Adrenal gland (tissue), 12 donors: ENCODE measurements around the gene GPC5. TPM values are rescaled to one million over a fixed set of nuclear protein-coding genes. Genes with fewer than 3 reads are reported as not detected.

Experiments
- DNase-seq, 7 donors: peaks; one replicate each; pipeline ENCODE4 v3.0.0-alpha.2; 2019 to 2020
- H3K27ac ChIP-seq, 5 donors: fragments of 200-600 bp; sonication (generic) in 4 of 5; 1 replicate in 3 of 5; 2 replicates in 2 of 5; pipeline versions ENCODE4 v1.5.1 to v1.8.0; 2016 to 2020; ENCODE audit warnings: mild to moderate bottlenecking in 1 of 5
- H3K27me3 ChIP-seq: fragments of 200-600 bp; 2 replicates; pipeline ENCODE4 v1.8.0; 2021
- H3K36me3 ChIP-seq, 2 donors: fragments of 200-600 bp; replicated peaks in 1 of 2; 1 replicate in 1 of 2; 2 replicates in 1 of 2; pipeline versions ENCODE4 v1.5.1 to v1.8.0; 2018 to 2022
- H3K4me1 ChIP-seq, 2 donors: fragments of 200-600 bp; replicated peaks in 1 of 2; 1 replicate in 1 of 2; 2 replicates in 1 of 2; pipeline versions ENCODE4 v1.5.1 to v1.8.0; 2018 to 2021
- H3K4me3 ChIP-seq, 4 donors: fragments of 200-600 bp; sonication (generic) in 3 of 4; one replicate each; pipeline ENCODE4 v1.5.1; 2016 to 2018
- H3K9me3 ChIP-seq, 3 donors: fragments of 200-600 bp; sonication (generic) in 1 of 3; replicated peaks in 1 of 3; 1 replicate in 2 of 3; 2 replicates in 1 of 3; pipeline versions ENCODE4 v1.5.1 to v1.8.0; 2016 to 2021
- POLR2A ChIP-seq, 2 donors: fragments of 450-650 bp; IDR thresholded peaks; one replicate each; pipeline ENCODE4 v1.6.1; 2017; ENCODE audit warnings: antibody characterized with exemption in 2 of 2, mild to moderate bottlenecking in 2 of 2, moderate library complexity in 1 of 2
- WGBS, 4 donors: extraction: QIAGEN DNeasy Blood & Tissue Kit in 2 of 4; methylation state at CpG; one replicate each; pipeline versions ENCODE4 v1.1.5 to v1.1.7; 2013 to 2017; 5-methylcytosine and 5-hydroxymethylcytosine counted together
- intact Hi-C, 2 donors: fragments of 100-400 bp; cut with DNase I; formaldehyde crosslinking; loops; one replicate each; pipeline versions ENCODE4 v1.14.1 to v1.15.0; 2022 to 2023
- polyA plus RNA-seq, 3 donors: library from polyadenylated mRNA; stranded (reverse); fragments of 200-250 nt in 2 of 3; fragments of 350-450 nt in 1 of 3; fragmentation: Illumina TruSeq in 1 of 3; extraction: RNeasy Lipid Tissue Mini Kit (QIAGEN cat#74804) in 1 of 3; gene quantifications; one replicate each; pipeline ENCODE4 v1.2.3, GENCODE V29; 2013 to 2014
- total RNA-seq, 9 donors: library from RNA; depleted of rRNA in 4 of 9; stranded (reverse); fragments of >200 nt in 4 of 9; fragments of 120-200 nt in 1 of 9; fragmentation: NEBNext Ultra II Directional in 1 of 9; extraction: Animal tissue kit (Norgen Biotek cat#: 25700) in 1 of 9; gene quantifications; one replicate each; pipeline versions ENCODE4 v1.1.0 to v1.2.4, GENCODE V29; 2013 to 2023
- TF ChIP-seq, protein P1 (sequence below), 6 experiments: fragments of 450-650 bp in 4 of 6; fragments of 200-600 bp in 2 of 6; sonication (generic) in 1 of 6; IDR thresholded peaks; 1 replicate in 5 of 6; 2 replicates in 1 of 6; pipeline versions ENCODE4 v1.5.1 to v1.8.0; 2016 to 2021; ENCODE audit warnings: antibody characterized with exemption in 6 of 6, mild to moderate bottlenecking in 2 of 6, moderate library complexity in 1 of 6
- donor health status: healthy with polysubstance abuse.
- donor health status: Bipolar disorder and iron deficiency.
- donor health status: DM: yes; HTN: yes; CAD: no.
- donor health status: DM: no; HTN: no; CAD: no.
- donor health status: DM: no; HTN: no; CAD: no.
- donor health status: DM: yes; HTN: yes; CAD: no.

GPC5 gene
- total and polyA plus RNA-seq, 12 donors: 0.24 to 7.7 (median 2.1) TPM; not detected in 4

GRCh38 chr13:92433963-92434362 lies 1035.5 kb downstream of the GPC5 start:
- Histone ChIP-seq H3K4me1 (no peaks in the 10 kb centered on the region), H3K9me3 (peaks cover 0 to 10% (median 0%) of the 10 kb centered on the region in 3 donors), H3K27me3 (no peaks in the 10 kb centered on the region), H3K36me3 (no peaks in the 10 kb centered on the region), H3K27ac (no peak overlapping the region), H3K4me3 (no peak overlapping the region)
- TF ChIP-seq POLR2A (IDR thresholded peaks at IDR 0.05): no peak
- TF ChIP-seq, protein P1, sequence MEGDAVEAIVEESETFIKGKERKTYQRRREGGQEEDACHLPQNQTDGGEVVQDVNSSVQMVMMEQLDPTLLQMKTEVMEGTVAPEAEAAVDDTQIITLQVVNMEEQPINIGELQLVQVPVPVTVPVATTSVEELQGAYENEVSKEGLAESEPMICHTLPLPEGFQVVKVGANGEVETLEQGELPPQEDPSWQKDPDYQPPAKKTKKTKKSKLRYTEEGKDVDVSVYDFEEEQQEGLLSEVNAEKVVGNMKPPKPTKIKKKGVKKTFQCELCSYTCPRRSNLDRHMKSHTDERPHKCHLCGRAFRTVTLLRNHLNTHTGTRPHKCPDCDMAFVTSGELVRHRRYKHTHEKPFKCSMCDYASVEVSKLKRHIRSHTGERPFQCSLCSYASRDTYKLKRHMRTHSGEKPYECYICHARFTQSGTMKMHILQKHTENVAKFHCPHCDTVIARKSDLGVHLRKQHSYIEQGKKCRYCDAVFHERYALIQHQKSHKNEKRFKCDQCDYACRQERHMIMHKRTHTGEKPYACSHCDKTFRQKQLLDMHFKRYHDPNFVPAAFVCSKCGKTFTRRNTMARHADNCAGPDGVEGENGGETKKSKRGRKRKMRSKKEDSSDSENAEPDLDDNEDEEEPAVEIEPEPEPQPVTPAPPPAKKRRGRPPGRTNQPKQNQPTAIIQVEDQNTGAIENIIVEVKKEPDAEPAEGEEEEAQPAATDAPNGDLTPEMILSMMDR (IDR thresholded peaks at IDR 0.05): no peak
- WGBS, 4 donors: 80 to 94% (median 83%) methylated on average over 1 of the region's 1 CpG
- no peak for DNase-seq
- intact Hi-C loops: no loop called here

DNA sequence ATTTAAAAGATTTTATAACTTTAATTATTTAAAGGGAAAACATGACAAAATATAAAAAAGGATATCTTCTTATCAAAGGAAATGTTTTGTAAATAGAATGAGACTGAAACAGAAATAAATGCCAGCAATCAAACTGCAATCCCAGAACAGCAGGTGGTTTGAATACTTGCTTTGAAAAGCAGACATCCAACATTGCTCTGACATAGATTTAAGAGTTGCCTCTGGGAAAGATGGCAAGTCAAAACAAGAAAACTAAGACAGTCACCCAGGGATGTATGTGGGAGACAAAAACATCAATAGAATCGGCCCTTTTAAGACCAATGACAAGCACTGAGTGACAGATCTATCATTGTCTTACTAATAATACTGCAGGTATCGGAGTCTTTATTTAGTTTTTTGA lies 1038.5 kb downstream of the GPC5 start:
- Histone ChIP-seq H3K9me3 (peaks cover 0 to 10% (median 0%) of the 10 kb centered on the region in 3 donors), H3K4me1 (no peaks in the 10 kb centered on the region), H3K27ac (no peak overlapping the region), H3K4me3 (no peak overlapping the region), H3K27me3 (no peaks in the 10 kb centered on the region), H3K36me3 (no peaks in the 10 kb centered on the region)
- no peak for TF ChIP-seq POLR2A (IDR thresholded peaks at IDR 0.05)
- TF ChIP-seq, protein P1 (IDR thresholded peaks at IDR 0.05): no peak
- intact Hi-C loops: no loop called here
- DNase-seq: no peak
- 73 to 79% (median 76%) methylated on average over 2 of the region's 2 CpGs for WGBS, 4 donors

DNA sequence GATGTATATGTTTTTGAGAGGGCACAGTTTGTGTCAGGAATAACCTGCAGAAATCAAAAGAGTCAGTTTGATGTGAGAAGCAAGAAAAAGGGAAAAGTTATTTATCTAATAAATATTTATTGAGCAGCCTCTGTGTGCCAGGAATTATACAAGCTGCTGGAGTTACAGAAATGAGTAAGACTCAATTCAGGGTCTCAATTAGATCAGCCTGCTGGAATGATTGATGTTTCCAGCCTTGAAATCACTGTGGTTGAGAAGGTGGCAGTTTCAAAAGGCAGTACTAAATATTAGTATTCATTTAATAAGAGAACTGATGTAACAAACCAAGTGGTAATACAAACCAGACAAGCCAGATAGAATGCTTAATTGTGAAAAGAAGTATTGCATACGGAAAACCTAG lies 1045.8 kb downstream of the GPC5 start:
- intact Hi-C loops: no loop called here
- Histone ChIP-seq H3K4me1 (no peaks in the 10 kb centered on the region), H3K4me3 (no peak overlapping the region), H3K36me3 (no peaks in the 10 kb centered on the region), H3K27me3 (no peaks in the 10 kb centered on the region), H3K9me3 (no peaks in the 10 kb centered on the region), H3K27ac (no peak overlapping the region)
- DNase-seq: no peak
- TF ChIP-seq, protein P1 (IDR thresholded peaks at IDR 0.05): no peak
- TF ChIP-seq POLR2A (IDR thresholded peaks at IDR 0.05): no peak
- 52 to 65% (median 60%) methylated on average over 1 of the region's 1 CpG for WGBS, 4 donors

GRCh38 chr13:92451060-92451459 lies 1052.6 kb downstream of the GPC5 start:
- 77 to 84% (median 78%) methylated on average over 1 of the region's 1 CpG for WGBS, 4 donors
- intact Hi-C loops: no loop called here
- TF ChIP-seq, protein P1 (IDR thresholded peaks at IDR 0.05): no peak
- TF ChIP-seq POLR2A (IDR thresholded peaks at IDR 0.05): no peak

More at GRCh38 chr13:92451060-92451459, 1052.6 kb downstream of the GPC5 start:
- H3K36me3 ChIP-seq: no peaks in the 10 kb centered on the region
- H3K4me3 ChIP-seq: no peak overlapping the region
- H3K27ac ChIP-seq: no peak overlapping the region
- DNase-seq: no peak
- no peaks in the 10 kb centered on the region for H3K27me3 ChIP-seq
- H3K9me3 ChIP-seq: no peaks in the 10 kb centered on the region
- H3K4me1 ChIP-seq: no peaks in the 10 kb centered on the region
